Karpas-422 (cell line): ENCODE results near the gene ERC1. TPM values are rescaled to one million over a fixed set of nuclear protein-coding genes. Genes with fewer than 3 reads are reported as not detected.

Experiments
- DNase-seq: peaks from one replicate; pipeline ENCODE4 v3.0.0-alpha.2; 2015
- H2AFZ ChIP-seq: fragments of 200-600 bp; sonication (generic); 2 replicates; pipeline ENCODE4 v1.6.1; 2014; ENCODE audit warnings: antibody characterized with exemption, low read length, mixed read lengths
- H3K27ac ChIP-seq: fragments of 200-600 bp; sonication (generic); 2 replicates; pipeline ENCODE4 v1.5.1; 2014; ENCODE audit warnings: mild to moderate bottlenecking, low read length, moderate library complexity
- H3K27me3 ChIP-seq: fragments of 200-600 bp; sonication (generic); 2 replicates; pipeline ENCODE4 v1.6.1; 2014; ENCODE audit warnings: low read length, mixed read lengths
- H3K36me3 ChIP-seq: fragments of 200-600 bp; sonication (generic); 2 replicates; pipeline ENCODE4 v1.6.1; 2014; ENCODE audit warnings: low read length, mixed read lengths; ENCODE audit not compliant: insufficient read depth
- H3K4me1 ChIP-seq: fragments of 200-600 bp; sonication (generic); 2 replicates; pipeline ENCODE4 v1.6.1; 2014; ENCODE audit warnings: mild to moderate bottlenecking, low read length, mixed read lengths
- H3K4me2 ChIP-seq: fragments of 200-600 bp; sonication (generic); 2 replicates; pipeline ENCODE4 v1.6.1; 2014; ENCODE audit warnings: low read length, low read depth, mild to moderate bottlenecking; ENCODE audit not compliant: poor library complexity, severe bottlenecking
- H3K4me3 ChIP-seq: fragments of 200-600 bp; sonication (generic); 2 replicates; pipeline ENCODE4 v1.5.1; 2014; ENCODE audit warnings: mild to moderate bottlenecking, antibody characterized with exemption, low read length, mixed read lengths
- H3K79me2 ChIP-seq: fragments of 200-600 bp; sonication (generic); 2 replicates; pipeline ENCODE4 v1.6.1; 2014; ENCODE audit warnings: mild to moderate bottlenecking, low read length, mixed read lengths
- H3K9ac ChIP-seq: fragments of 200-600 bp; sonication (generic); 2 replicates; pipeline ENCODE4 v1.6.0; 2014; ENCODE audit warnings: low read length
- H3K9me2 ChIP-seq: fragments of 200-600 bp; sonication (generic), shearing (Covaris generic); replicated peaks from 2 replicates; pipeline ENCODE4 v1.6.0; 2014; ENCODE audit warnings: mild to moderate bottlenecking, low read length, moderate library complexity; ENCODE audit not compliant: insufficient read depth
- H3K9me3 ChIP-seq: fragments of 300-700, 200-600 bp; sonication (generic); 2 replicates; pipeline ENCODE4 v1.6.1; 2014; ENCODE audit warnings: low read length, mixed read lengths
- H4K20me1 ChIP-seq: fragments of 200-600 bp; sonication (generic); 2 replicates; pipeline ENCODE4 v1.6.1; 2014; ENCODE audit warnings: mild to moderate bottlenecking, antibody characterized with exemption, low read length, low read depth; ENCODE audit not compliant: insufficient read depth
- total RNA-seq: library from RNA; depleted of rRNA; stranded (reverse); fragments of >200 nt; shearing (Covaris generic); gene quantifications from 2 replicates; pipeline ENCODE4 v1.2.3, GENCODE V29; 2014; ENCODE audit warnings: low replicate concordance

The ERC1 gene
- total RNA-seq, 1 experiment from 2014 or later: 20.3 TPM

DNA sequence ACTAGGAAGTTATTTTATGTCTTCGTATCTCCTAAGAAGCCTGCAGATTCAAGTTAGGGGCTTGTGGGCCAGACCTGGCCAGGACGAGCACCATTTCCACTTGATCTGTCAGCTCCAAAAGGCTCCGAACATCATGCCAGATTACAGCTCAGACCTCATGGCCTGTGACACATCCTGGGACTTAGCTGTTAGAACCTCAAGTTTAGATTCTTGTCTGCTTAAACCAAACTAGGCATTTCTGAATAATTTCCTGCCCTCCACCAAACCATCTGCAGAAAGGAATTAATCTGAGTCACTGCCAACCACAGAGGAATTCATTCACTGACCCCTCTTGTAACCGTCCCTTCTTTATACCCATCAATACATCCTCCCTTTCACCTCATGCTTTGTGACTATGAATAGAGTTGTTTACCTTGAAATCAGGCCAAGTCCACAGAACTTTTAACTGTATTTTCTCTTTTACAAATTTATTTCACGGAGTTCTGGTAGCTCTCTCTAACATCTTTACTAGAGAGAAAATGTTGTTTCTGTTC, 483.1 kb downstream of the ERC1 start:
- no peak overlapping the region for H2AFZ ChIP-seq
- H3K9me2 ChIP-seq: no peaks in the 10 kb centered on the region
- no peaks in the 10 kb centered on the region for H3K36me3 ChIP-seq
- no peaks in the 10 kb centered on the region for H3K4me1 ChIP-seq
- no peak overlapping the region for H3K27ac ChIP-seq
- no peak for DNase-seq
- no peak overlapping the region for H3K4me2 ChIP-seq
- H4K20me1 ChIP-seq: no peaks in the 10 kb centered on the region
- H3K9me3 ChIP-seq: no peaks in the 10 kb centered on the region
- H3K9ac ChIP-seq: no peak overlapping the region
- no peak overlapping the region for H3K4me3 ChIP-seq
- no peaks in the 10 kb centered on the region for H3K79me2 ChIP-seq
- no peaks in the 10 kb centered on the region for H3K27me3 ChIP-seq

DNA sequence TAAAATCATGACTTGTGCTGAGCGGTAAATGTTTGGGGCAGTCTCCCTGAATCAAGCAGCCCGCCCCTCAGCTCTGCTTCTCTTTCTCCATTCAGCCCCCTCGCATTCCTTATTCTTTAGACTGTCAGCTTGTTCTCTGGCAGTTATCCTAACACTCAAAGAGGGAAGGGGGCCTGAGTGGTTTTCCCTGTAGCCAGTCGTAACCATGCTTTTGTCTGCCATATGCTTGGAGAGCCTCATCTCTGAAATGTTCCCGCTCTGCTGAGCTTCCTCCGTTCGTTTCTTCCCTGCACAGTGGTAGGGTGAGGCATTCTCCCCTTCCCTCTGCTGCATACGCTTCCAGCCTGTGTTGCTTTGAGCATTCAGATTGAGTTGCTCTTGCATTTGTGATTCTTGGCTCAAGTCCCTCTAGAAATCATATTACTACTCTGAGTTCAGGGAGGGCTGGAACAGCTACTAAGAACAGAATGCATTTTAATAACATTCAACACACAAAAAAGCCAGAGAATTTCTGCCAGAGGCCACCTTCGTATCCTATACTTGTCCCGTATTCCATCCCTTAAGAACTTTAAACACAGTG, 483.6 kb downstream of the ERC1 start:
- Histone ChIP-seq H3K4me3 (no peak overlapping the region), H3K4me2 (no peak overlapping the region), H3K27me3 (no peaks in the 10 kb centered on the region), H3K9me3 (no peaks in the 10 kb centered on the region), H3K9ac (no peak overlapping the region), H2AFZ (no peak overlapping the region), H3K79me2 (no peaks in the 10 kb centered on the region), H4K20me1 (no peaks in the 10 kb centered on the region), H3K4me1 (no peaks in the 10 kb centered on the region), H3K27ac (no peak overlapping the region), H3K36me3 (no peaks in the 10 kb centered on the region), H3K9me2 (no peaks in the 10 kb centered on the region)
- DNase-seq: no peak

DNA sequence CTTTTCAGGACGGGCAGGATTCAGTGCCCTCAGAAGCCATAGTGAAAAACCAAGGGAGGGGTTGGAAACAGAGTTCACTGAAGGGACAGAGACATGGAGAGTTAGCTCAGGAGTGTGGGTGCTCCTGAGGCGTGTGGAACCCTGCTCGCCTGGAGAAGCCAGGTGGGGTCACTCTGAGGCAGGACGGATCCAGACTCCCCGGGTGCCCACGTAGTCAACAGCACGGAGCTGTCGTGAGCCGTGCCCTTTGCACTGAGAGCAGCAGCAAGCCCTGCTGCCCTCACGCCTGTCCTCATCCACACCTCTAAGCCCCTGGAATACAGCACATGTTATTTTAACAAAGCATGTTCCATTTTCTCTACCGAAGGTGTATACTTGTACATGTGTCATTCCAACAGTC, 488.6 kb downstream of the ERC1 start:
- no peak for DNase-seq
- Histone ChIP-seq H3K4me1 (no peaks in the 10 kb centered on the region), H3K36me3 (no peaks in the 10 kb centered on the region), H3K4me2 (no peak overlapping the region), H3K79me2 (no peaks in the 10 kb centered on the region), H3K27ac (no peak overlapping the region), H2AFZ (no peak overlapping the region), H3K27me3 (no peaks in the 10 kb centered on the region), H3K9me2 (no peaks in the 10 kb centered on the region), H3K4me3 (no peak overlapping the region), H3K9me3 (no peaks in the 10 kb centered on the region), H4K20me1 (no peaks in the 10 kb centered on the region), H3K9ac (no peak overlapping the region)

GRCh38 chr12:1481326-1481725, 490.3 kb downstream of the ERC1 start:
- H3K9me2 ChIP-seq: no peaks in the 10 kb centered on the region
- no peak overlapping the region for H3K4me3 ChIP-seq
- DNase-seq: no peak
- no peaks in the 10 kb centered on the region for H4K20me1 ChIP-seq
- H3K27me3 ChIP-seq: no peaks in the 10 kb centered on the region
- H3K4me1 ChIP-seq: no peaks in the 10 kb centered on the region
- H3K4me2 ChIP-seq: no peak overlapping the region
- no peaks in the 10 kb centered on the region for H3K79me2 ChIP-seq
- H3K9ac ChIP-seq: no peak overlapping the region
- H3K36me3 ChIP-seq: no peaks in the 10 kb centered on the region
- H3K27ac ChIP-seq: no peak overlapping the region
- no peak overlapping the region for H2AFZ ChIP-seq
- no peaks in the 10 kb centered on the region for H3K9me3 ChIP-seq

GRCh38 chr12:1481906-1482305, 490.9 kb downstream of the ERC1 start:
- Histone ChIP-seq H3K36me3 (no peaks in the 10 kb centered on the region), H3K9ac (no peak overlapping the region), H3K27me3 (no peaks in the 10 kb centered on the region), H3K79me2 (no peaks in the 10 kb centered on the region), H3K9me2 (no peaks in the 10 kb centered on the region), H3K9me3 (no peaks in the 10 kb centered on the region), H3K27ac (no peak overlapping the region), H4K20me1 (no peaks in the 10 kb centered on the region), H3K4me2 (no peak overlapping the region), H3K4me1 (no peaks in the 10 kb centered on the region), H3K4me3 (no peak overlapping the region), H2AFZ (no peak overlapping the region)
- no peak for DNase-seq

- Histone ChIP-seq H3K4me2 (no peak overlapping the region), H3K4me3 (no peak overlapping the region), H3K27ac (no peak overlapping the region), H3K36me3 (no peaks in the 10 kb centered on the region), H3K9me3 (no peaks in the 10 kb centered on the region), H3K4me1 (no peaks in the 10 kb centered on the region), H3K9me2 (no peaks in the 10 kb centered on the region), H4K20me1 (no peaks in the 10 kb centered on the region), H3K79me2 (no peaks in the 10 kb centered on the region), H3K27me3 (no peaks in the 10 kb centered on the region), H2AFZ (no peak overlapping the region), H3K9ac (no peak overlapping the region)
- DNase-seq: no peak
Observed at GRCh38 chr12:1488908-1489381, 497.9 kb downstream of the ERC1 start.

GRCh38 chr12:1491983-1492697, 501.1 kb downstream of the ERC1 start:
- H3K27ac ChIP-seq: no peak overlapping the region
- H3K4me1 ChIP-seq: no peaks in the 10 kb centered on the region
- no peaks in the 10 kb centered on the region for H3K27me3 ChIP-seq
- H3K79me2 ChIP-seq: no peaks in the 10 kb centered on the region
- H3K4me3 ChIP-seq: no peak overlapping the region
- no peak overlapping the region for H2AFZ ChIP-seq
- H3K9ac ChIP-seq: no peak overlapping the region
- H3K36me3 ChIP-seq: no peaks in the 10 kb centered on the region
- DNase-seq: no peak
- no peaks in the 10 kb centered on the region for H3K9me2 ChIP-seq
- H3K9me3 ChIP-seq: no peaks in the 10 kb centered on the region
- H3K4me2 ChIP-seq: no peak overlapping the region
- H4K20me1 ChIP-seq: no peaks in the 10 kb centered on the region

DNA sequence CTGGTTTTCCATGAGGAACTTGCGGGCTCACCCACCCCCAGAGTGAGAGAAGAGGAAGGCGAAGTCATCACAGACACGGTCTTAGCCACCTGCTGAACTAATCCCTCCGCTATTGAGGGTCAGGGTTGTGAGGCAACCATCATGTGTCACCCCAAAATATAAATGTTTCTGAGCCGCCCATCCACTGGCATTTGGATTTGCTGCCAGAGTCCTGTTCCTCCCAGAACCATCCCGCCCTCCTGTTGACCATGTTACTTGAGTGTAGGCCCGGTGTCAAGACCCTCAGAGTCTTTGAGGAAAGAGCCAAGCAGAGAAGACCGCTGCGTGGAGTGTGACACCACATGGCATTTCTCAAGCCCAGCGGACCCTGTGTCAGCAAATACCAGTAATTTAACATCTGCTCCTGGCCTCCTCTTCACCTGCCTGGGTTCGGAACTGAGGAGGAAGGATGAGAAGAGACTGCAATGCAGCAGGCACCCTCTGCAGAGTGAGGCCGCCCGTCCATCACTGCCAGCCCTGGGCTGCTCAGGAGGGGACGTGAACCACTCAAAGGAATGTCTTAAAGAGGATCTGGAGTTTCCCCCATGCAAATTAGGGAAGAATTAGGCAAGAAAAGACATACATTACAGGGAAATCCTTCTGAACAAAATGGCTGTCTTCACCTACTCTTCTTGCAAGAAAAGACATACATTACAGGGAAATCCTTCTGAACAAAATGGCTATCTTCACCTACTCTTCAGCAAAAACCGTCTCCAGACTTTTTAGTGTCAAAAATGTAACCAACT, 502.9 kb downstream of the ERC1 start:
- Histone ChIP-seq H3K79me2 (no peaks in the 10 kb centered on the region), H2AFZ (no peak overlapping the region), H4K20me1 (no peaks in the 10 kb centered on the region), H3K9ac (no peak overlapping the region), H3K4me2 (no peak overlapping the region), H3K4me1 (no peaks in the 10 kb centered on the region), H3K9me3 (no peaks in the 10 kb centered on the region), H3K27me3 (no peaks in the 10 kb centered on the region), H3K9me2 (no peaks in the 10 kb centered on the region), H3K27ac (no peak overlapping the region), H3K36me3 (no peaks in the 10 kb centered on the region), H3K4me3 (no peak overlapping the region)
- no peak for DNase-seq
